T-helper 9 cell (primary cell): ENCODE results near the gene NDUFV3.
"Not testable (repeated sequence)": the region's sequence is repeated elsewhere in the genome, so short reads cannot be mapped to it uniquely, and the experiment has no call there.

Experiments
- DNase-seq: peaks from one replicate; pipeline ENCODE4 v3.0.0-alpha.2; 2020

The NDUFV3 gene

GRCh38 chr21:42937034-42937940 is 44.2 kb downstream of the NDUFV3 start:
- not testable (repeated sequence) for DNase-seq

DNA sequence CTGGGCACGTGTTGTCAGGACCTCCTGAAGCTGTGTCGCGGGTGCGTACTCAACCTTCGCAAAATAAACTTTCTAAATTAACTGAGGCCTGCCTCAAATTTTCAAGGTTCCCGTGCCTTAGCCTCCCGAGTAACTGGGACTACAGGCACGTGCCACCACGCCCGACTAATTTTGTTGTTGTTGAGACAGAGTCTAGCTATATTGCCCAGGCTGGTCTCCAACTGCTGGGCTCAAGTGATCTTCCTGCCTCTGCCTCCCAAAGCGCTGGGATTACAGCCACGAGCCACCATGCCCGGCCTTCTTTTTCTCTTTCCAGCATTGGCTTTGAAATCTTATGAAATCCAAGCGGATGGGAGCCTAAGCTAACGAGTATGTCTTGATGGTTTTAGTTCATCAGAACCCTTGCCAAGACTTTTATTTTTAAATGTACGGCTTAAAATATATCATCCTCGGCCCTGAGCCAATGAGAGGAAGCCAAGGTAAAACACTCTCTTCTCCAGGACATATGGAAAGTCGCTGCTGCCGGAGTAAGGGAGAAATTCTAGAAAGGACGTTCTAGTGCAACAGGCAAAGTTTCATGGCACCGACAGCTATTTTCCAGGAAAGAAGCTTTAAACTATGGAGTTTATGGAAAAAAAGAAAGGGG is 45.0 kb downstream of the NDUFV3 start:
- DNase-seq: no peak

GRCh38 chr21:42938606-42938995 is 45.5 kb downstream of the NDUFV3 start:
- not testable (repeated sequence) for DNase-seq

GRCh38 chr21:42939582-42940413 is 46.7 kb downstream of the NDUFV3 start:
- DNase-seq: no peak

DNA sequence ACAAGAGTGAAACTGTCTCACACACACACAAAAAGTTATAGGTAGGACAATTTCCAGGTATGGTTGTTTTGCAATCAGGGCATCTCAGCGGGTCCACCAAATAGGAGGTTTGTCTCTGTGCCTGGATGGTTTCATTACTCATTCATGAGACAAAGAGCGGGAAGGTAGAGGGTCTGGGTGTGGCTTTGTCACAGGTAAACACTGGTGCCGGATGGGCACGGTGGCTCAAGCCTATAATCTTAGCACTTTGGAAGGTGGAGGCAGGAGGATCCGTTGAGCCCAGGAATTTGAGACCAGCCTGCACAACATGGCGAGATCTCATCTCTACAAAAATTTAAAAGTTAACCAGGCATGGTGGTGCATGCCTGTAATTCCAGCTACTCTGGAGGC is 48.6 kb downstream of the NDUFV3 start:
- DNase-seq: no peak

DNA sequence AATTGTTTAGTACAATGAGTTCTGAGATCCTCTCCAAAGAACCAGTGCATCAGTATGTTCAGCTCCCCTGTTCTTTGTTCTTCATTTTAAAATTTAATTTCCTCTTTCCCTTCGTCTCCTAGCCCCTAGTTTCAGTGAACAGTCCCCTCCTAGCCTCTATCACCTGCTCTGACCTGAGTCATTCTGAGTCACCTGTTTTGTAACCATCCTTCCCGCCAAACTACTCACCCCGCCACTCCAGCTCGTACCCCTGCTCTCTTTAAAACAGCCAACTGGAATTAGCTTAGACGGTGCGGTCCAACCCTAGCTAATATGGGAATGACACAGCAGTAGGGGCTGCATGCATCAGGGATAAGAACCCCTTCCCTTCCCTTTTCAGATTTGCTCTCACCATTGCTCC is 49.1 kb downstream of the NDUFV3 start:
- DNase-seq: no peak

- DNase-seq: not testable (repeated sequence)
Observed at GRCh38 chr21:42949094-42949755, 56.1 kb downstream of the NDUFV3 start.

DNA sequence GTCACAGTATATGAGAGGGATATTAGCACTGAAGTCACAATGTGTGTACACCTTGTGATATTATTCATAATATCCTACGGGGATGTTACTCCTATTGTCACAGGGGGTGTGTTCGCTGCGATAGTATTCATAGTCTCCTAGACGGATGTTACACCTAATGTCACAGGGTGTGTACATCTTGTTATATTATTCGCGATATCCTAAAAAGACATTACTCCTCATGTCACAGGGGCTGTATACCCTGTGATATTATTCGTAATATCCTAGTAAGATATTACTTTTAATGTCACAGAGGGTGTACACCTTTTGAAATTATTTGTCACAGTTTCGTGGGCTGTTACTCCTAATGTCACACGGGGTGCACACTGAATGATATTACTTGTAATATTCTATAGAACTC is 58.1 kb downstream of the NDUFV3 start:
- not testable (repeated sequence) for DNase-seq

- no peak for DNase-seq
Observed at GRCh38 chr21:42956824-42957630, 63.9 kb downstream of the NDUFV3 start.

- not testable (repeated sequence) for DNase-seq
Observed at GRCh38 chr21:42958122-42958521, 65.0 kb downstream of the NDUFV3 start.

- DNase-seq: no peak
Observed at GRCh38 chr21:42959728-42960127, 66.6 kb downstream of the NDUFV3 start.

DNA sequence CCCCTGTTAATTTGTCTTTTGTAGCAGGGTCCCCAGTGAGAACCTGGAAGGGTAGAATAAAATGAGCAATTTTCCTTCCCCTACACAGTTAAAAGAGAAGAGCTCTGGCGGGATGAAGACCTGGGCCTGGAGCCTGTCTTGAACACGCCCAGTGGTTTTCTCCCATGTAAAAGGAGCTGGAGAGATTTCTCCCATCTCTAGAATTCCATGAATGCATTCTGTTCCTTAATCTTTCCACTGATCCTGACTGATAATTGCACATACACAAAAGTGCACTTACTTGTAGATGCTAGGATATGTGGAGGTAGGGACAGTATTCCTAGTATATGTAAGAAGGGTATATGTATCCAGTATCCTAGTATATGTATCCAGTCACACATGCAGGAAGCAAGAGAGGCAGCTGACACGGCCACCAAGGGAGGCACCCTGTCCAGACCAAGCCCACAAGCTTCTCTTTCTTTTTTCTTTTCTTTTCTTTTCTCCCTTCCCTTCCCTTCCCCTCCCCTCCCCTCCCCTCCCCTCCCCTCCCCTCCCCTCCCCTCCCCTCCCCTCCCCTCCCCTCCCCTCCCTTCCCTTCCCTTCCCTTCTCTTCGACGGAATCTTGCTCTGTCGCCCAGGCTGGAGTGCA is 69.4 kb downstream of the NDUFV3 start:
- no peak for DNase-seq
